Measurements from ENCODE around the gene RPTOR. TPM values are rescaled to one million over a fixed set of nuclear protein-coding genes. Genes with fewer than 3 reads are reported as not detected.
"Not testable (repeated sequence)": the region's sequence is repeated elsewhere in the genome, so short reads cannot be mapped to it uniquely, and the experiment has no call there.

RPTOR gene
- total and polyA plus RNA-seq, 2 donors (not counting 1 experiment from before 2014, with no cell fraction given), result 6.7 to 22.8 TPM

GRCh38 chr17:80698297-80698696, 153.7 kb downstream of the RPTOR start:
- H2AFZ ChIP-seq (ENCODE audit: low read length), result no peak overlapping the region
- H3K9me3 ChIP-seq (ENCODE audit: control insufficient read depth, insufficient read depth, low read depth, low read length), result no peaks in the 10 kb centered on the region
- TF ChIP-seq CTCF (conservative IDR thresholded peaks at IDR 0.05 in 1 of 2, IDR thresholded peaks at IDR 0.05 in 1 of 2; ENCODE audit: low read depth in 1 of 2, low read length in 2 of 2), result no peak
- no peak for TF ChIP-seq EZH2 (IDR thresholded peaks at IDR 0.05; ENCODE audit: low read length, missing control alignments)
- no peaks in the 10 kb centered on the region for H4K20me1 ChIP-seq (ENCODE audit: control insufficient read depth, extremely low read depth, insufficient read depth, low read length)
- no peaks in the 10 kb centered on the region for H3K4me1 ChIP-seq (ENCODE audit: control insufficient read depth, extremely low read depth, insufficient read depth, low read length)
- no peak for DNase-seq (ENCODE audit: low read depth in 2 of 2)
- H3K36me3 ChIP-seq (ENCODE audit: control insufficient read depth, insufficient read depth, low read length), result no peaks in the 10 kb centered on the region
- H3K27me3 ChIP-seq (ENCODE audit: control insufficient read depth, insufficient read depth, low read length), result no peaks in the 10 kb centered on the region
- H3K4me3 ChIP-seq (replicated peaks in 1 of 4; ENCODE audit: control extremely low read depth in 1 of 4, insufficient read depth in 1 of 4, low read depth in 3 of 4, low read length in 4 of 4), result no peak overlapping the region
- H3K9ac ChIP-seq (ENCODE audit: insufficient read depth, low read length), result no peak overlapping the region
- peaks cover 15% of the 10 kb centered on the region for H3K79me2 ChIP-seq (ENCODE audit: control insufficient read depth, insufficient read depth, low read length)
- no peak overlapping the region for H3K4me2 ChIP-seq (ENCODE audit: extremely low read depth, insufficient read depth, low read length)
- no peak overlapping the region for H3K27ac ChIP-seq (ENCODE audit: insufficient read depth, low read length)

- not testable (repeated sequence) for H3K4me1 ChIP-seq (ENCODE audit: control insufficient read depth, extremely low read depth, insufficient read depth, low read length); H3K4me2 ChIP-seq (ENCODE audit: extremely low read depth, insufficient read depth, low read length); H2AFZ ChIP-seq (ENCODE audit: low read length); H3K36me3 ChIP-seq (ENCODE audit: control insufficient read depth, insufficient read depth, low read length); H3K4me3 ChIP-seq (replicated peaks in 1 of 4; ENCODE audit: control extremely low read depth in 1 of 4, insufficient read depth in 1 of 4, low read depth in 3 of 4, low read length in 4 of 4); H3K27ac ChIP-seq (ENCODE audit: insufficient read depth, low read length); DNase-seq (ENCODE audit: low read depth in 2 of 2); H4K20me1 ChIP-seq (ENCODE audit: control insufficient read depth, extremely low read depth, insufficient read depth, low read length); H3K9me3 ChIP-seq (ENCODE audit: control insufficient read depth, insufficient read depth, low read depth, low read length); H3K27me3 ChIP-seq (ENCODE audit: control insufficient read depth, insufficient read depth, low read length); H3K9ac ChIP-seq (ENCODE audit: insufficient read depth, low read length)
- H3K79me2 ChIP-seq (ENCODE audit: control insufficient read depth, insufficient read depth, low read length), result peaks cover 13% of the 10 kb centered on the region
Measured at GRCh38 chr17:80699205-80699604, 154.6 kb downstream of the RPTOR start.

- H4K20me1 ChIP-seq (ENCODE audit: control insufficient read depth, extremely low read depth, insufficient read depth, low read length), result no peaks in the 10 kb centered on the region
- H2AFZ ChIP-seq (ENCODE audit: low read length), result no peak overlapping the region
Measured at GRCh38 chr17:80701730-80702129, 157.1 kb downstream of the RPTOR start.

More at GRCh38 chr17:80701730-80702129, 157.1 kb downstream of the RPTOR start:
- Histone ChIP-seq H3K9ac (ENCODE audit: insufficient read depth, low read length) (no peak overlapping the region), H3K36me3 (ENCODE audit: control insufficient read depth, insufficient read depth, low read length) (no peaks in the 10 kb centered on the region), H3K27ac (ENCODE audit: insufficient read depth, low read length) (no peak overlapping the region), H3K4me2 (ENCODE audit: extremely low read depth, insufficient read depth, low read length) (no peak overlapping the region), H3K4me1 (ENCODE audit: control insufficient read depth, extremely low read depth, insufficient read depth, low read length) (peaks cover 12% of the 10 kb centered on the region), H3K27me3 (ENCODE audit: control insufficient read depth, insufficient read depth, low read length) (no peaks in the 10 kb centered on the region), H3K9me3 (ENCODE audit: control insufficient read depth, insufficient read depth, low read depth, low read length) (no peaks in the 10 kb centered on the region), H3K4me3 (replicated peaks in 1 of 4; ENCODE audit: control extremely low read depth in 1 of 4, insufficient read depth in 1 of 4, low read depth in 3 of 4, low read length in 4 of 4) (no peak overlapping the region), H3K79me2 (ENCODE audit: control insufficient read depth, insufficient read depth, low read length) (peaks cover 6% of the 10 kb centered on the region)
- no peak for TF ChIP-seq CTCF (conservative IDR thresholded peaks at IDR 0.05 in 1 of 2, IDR thresholded peaks at IDR 0.05 in 1 of 2; ENCODE audit: low read depth in 1 of 2, low read length in 2 of 2)
- no peak for TF ChIP-seq EZH2 (IDR thresholded peaks at IDR 0.05; ENCODE audit: low read length, missing control alignments)
- DNase-seq (ENCODE audit: low read depth in 2 of 2), result no peak
